Neural crest cell (in vitro differentiated cells): ENCODE data around the gene RNF148. TPM values are rescaled to one million over a fixed set of nuclear protein-coding genes. Genes with fewer than 3 reads are reported as not detected.

Experiments used
- DNase-seq: peaks from one replicate; pipeline ENCODE4 v3.0.0; 2021; ENCODE audit warnings: low read depth, mixed read lengths, low spot score
- H3K27ac Mint-ChIP-seq: one replicate; pipeline ENCODE4 v1.8.0; 2021; ENCODE audit warnings: mild to moderate bottlenecking, mixed read lengths; ENCODE audit not compliant: unreplicated experiment
- H3K27me3 Mint-ChIP-seq: 2 replicates; pipeline ENCODE4 v1.8.0; 2021; ENCODE audit warnings: low read depth, mild to moderate bottlenecking, mixed read lengths
- H3K36me3 Mint-ChIP-seq: 2 replicates; pipeline ENCODE4 v1.8.0; 2021; ENCODE audit warnings: low read depth, mild to moderate bottlenecking, mixed read lengths
- H3K4me1 Mint-ChIP-seq: 2 replicates; pipeline ENCODE4 v1.8.0; 2021; ENCODE audit warnings: mixed read lengths
- H3K4me3 Mint-ChIP-seq: one replicate; pipeline ENCODE4 v1.8.0; 2021; ENCODE audit warnings: mild to moderate bottlenecking, mixed read lengths
- H3K9me3 Mint-ChIP-seq: 2 replicates; pipeline ENCODE4 v1.8.0; 2021; ENCODE audit warnings: mixed read lengths
- CTCF ChIP-seq: fragments of 200-600 bp; sonication (generic); conservative IDR thresholded peaks from 2 replicates; pipeline ENCODE4 v1.5.0; 2021; ENCODE audit warnings: antibody characterized with exemption, mild to moderate bottlenecking
- long read RNA-seq: library from polyadenylated mRNA; unstranded; transcript quantifications from one replicate; pipeline ENCODE4 v2.0.0, GENCODE V29; 2020
- total RNA-seq: library from RNA; stranded (reverse); gene quantifications from 2 replicates; pipeline ENCODE4 v1.2.1, GENCODE V29; 2021

Gene RNF148, protein sequence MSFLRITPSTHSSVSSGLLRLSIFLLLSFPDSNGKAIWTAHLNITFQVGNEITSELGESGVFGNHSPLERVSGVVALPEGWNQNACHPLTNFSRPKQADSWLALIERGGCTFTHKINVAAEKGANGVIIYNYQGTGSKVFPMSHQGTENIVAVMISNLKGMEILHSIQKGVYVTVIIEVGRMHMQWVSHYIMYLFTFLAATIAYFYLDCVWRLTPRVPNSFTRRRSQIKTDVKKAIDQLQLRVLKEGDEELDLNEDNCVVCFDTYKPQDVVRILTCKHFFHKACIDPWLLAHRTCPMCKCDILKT
- not detected in 2 replicates for total RNA-seq
- long read RNA-seq: 0 reads

- H3K27ac Mint-ChIP-seq: no peak within 1 kb of the TSS
- DNase-seq: no peak
- TF ChIP-seq CTCF: no peak
- no peaks in the 10 kb centered on the region for H3K36me3 Mint-ChIP-seq
- H3K9me3 Mint-ChIP-seq: peaks cover 2% of the 10 kb centered on the region
- H3K4me1 Mint-ChIP-seq: no peaks in the 10 kb centered on the region
- H3K27me3 Mint-ChIP-seq: no peaks in the 10 kb centered on the region
- H3K4me3 Mint-ChIP-seq: no peak within 1 kb of the TSS
These were observed at the start of gene RNF148 for GRCh38 chr7:122702872-122703510. TSS of gene RNF148 (minus strand) at chr7:122702922. CDS start at chr7:122702750, 172 bp downstream.

DNA sequence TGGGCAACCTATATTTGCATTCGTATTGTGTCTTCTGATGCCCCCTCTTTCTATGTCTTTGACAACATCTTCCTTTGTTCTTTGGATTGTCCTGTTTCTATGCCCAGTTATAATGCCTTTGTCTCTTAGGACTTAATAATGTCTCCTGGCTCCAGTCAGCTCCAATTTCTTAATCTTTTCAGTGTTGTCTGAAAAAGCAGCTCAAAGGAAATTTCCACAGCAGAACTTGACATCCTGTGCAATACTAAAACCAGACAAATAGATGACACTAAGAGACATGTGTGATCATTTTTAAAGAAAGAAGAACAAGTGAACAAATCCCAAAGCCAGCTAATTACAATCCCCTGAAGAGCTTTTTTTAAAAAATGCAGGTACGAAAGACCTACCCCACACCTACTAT is 47.7 kb upstream of the RNF148 start:
- no peak for TF ChIP-seq CTCF
- Mint-ChIP-seq H3K9me3 (no peaks in the 10 kb centered on the region), H3K4me1 (peaks cover 5% of the 10 kb centered on the region), H3K27ac (no peak overlapping the region), H3K4me3 (no peak overlapping the region), H3K36me3 (no peaks in the 10 kb centered on the region), H3K27me3 (no peaks in the 10 kb centered on the region)
- no peak for DNase-seq

- Mint-ChIP-seq H3K4me1 (peaks cover 8% of the 10 kb centered on the region), H3K4me3 (no peak overlapping the region), H3K36me3 (no peaks in the 10 kb centered on the region), H3K27ac (no peak overlapping the region), H3K9me3 (no peaks in the 10 kb centered on the region), H3K27me3 (no peaks in the 10 kb centered on the region)
- TF ChIP-seq CTCF: no peak
- no peak for DNase-seq
These were observed 45.5 kb upstream of the RNF148 start for GRCh38 chr7:122748195-122748594.

GRCh38 chr7:122746948-122747347 is 44.2 kb upstream of the RNF148 start:
- TF ChIP-seq CTCF: no peak
- peaks cover 10% of the 10 kb centered on the region for H3K4me1 Mint-ChIP-seq

GRCh38 chr7:122743211-122743610 is 40.5 kb upstream of the RNF148 start:
- Mint-ChIP-seq H3K36me3 (no peaks in the 10 kb centered on the region), H3K9me3 (no peaks in the 10 kb centered on the region), H3K27ac (no peak overlapping the region), H3K4me1 (peaks cover 6% of the 10 kb centered on the region), H3K4me3 (no peak overlapping the region), H3K27me3 (no peaks in the 10 kb centered on the region)
- no peak for DNase-seq
- TF ChIP-seq CTCF: no peak

More at GRCh38 chr7:122746948-122747347, 44.2 kb upstream of the RNF148 start:
- H3K27ac Mint-ChIP-seq: no peak overlapping the region
- H3K4me3 Mint-ChIP-seq: no peak overlapping the region
- no peaks in the 10 kb centered on the region for H3K36me3 Mint-ChIP-seq
- H3K9me3 Mint-ChIP-seq: no peaks in the 10 kb centered on the region
- H3K27me3 Mint-ChIP-seq: no peaks in the 10 kb centered on the region
- no peak for DNase-seq
